HK-2 (cell line): Measurements from ENCODE around the gene MAP3K5.
"Not testable (repeated sequence)": the region's sequence is repeated elsewhere in the genome, so short reads cannot be mapped to it uniquely, and the experiment has no call there.

ENCODE experiments used
- DNase-seq: peaks from one replicate; pipeline ENCODE4 v3.0.0-alpha.2; 2018; ENCODE audit not compliant: unreplicated experiment

The MAP3K5 gene

GRCh38 chr6:136791296-136792094 is 782 bp downstream of the MAP3K5 start:
- peak; percentile 49 for DNase-seq

GRCh38 chr6:136790411-136791295 is 1.6 kb downstream of the MAP3K5 start:
- DNase-seq = no peak

- DNase-seq = not testable (repeated sequence)
These were observed 2.8 kb downstream of the MAP3K5 start for GRCh38 chr6:136789440-136789839.

GRCh38 chr6:136788069-136788902 is 4.0 kb downstream of the MAP3K5 start:
- no peak for DNase-seq

- no peak for DNase-seq
These were observed 4.6 kb downstream of the MAP3K5 start for GRCh38 chr6:136787726-136788068.

GRCh38 chr6:136786658-136787057 is 5.6 kb downstream of the MAP3K5 start:
- no peak for DNase-seq

- DNase-seq = no peak
These were observed 7.1 kb downstream of the MAP3K5 start for GRCh38 chr6:136784910-136785746.

GRCh38 chr6:136784271-136784664 is 8.0 kb downstream of the MAP3K5 start:
- no peak for DNase-seq

- no peak for DNase-seq
These were observed 8.6 kb downstream of the MAP3K5 start for GRCh38 chr6:136783495-136784270.

- no peak for DNase-seq
These were observed 9.3 kb downstream of the MAP3K5 start for GRCh38 chr6:136783021-136783420.

- DNase-seq = no peak
These were observed 10.1 kb downstream of the MAP3K5 start for GRCh38 chr6:136782021-136782770.

- DNase-seq = no peak
These were observed 11.3 kb downstream of the MAP3K5 start for GRCh38 chr6:136780972-136781371.

GRCh38 chr6:136779682-136780081 is 12.6 kb downstream of the MAP3K5 start:
- DNase-seq = no peak

GRCh38 chr6:136777651-136778050 is 14.6 kb downstream of the MAP3K5 start:
- DNase-seq = no peak

- no peak for DNase-seq
These were observed 16.7 kb downstream of the MAP3K5 start for GRCh38 chr6:136775548-136775947.

GRCh38 chr6:136775081-136775480 is 17.2 kb downstream of the MAP3K5 start:
- no peak for DNase-seq

GRCh38 chr6:136774228-136775041 is 17.8 kb downstream of the MAP3K5 start:
- no peak for DNase-seq

- no peak for DNase-seq
These were observed 18.8 kb downstream of the MAP3K5 start for GRCh38 chr6:136773473-136773796.
